ENCODE results near the gene PGBD4.

DNA sequence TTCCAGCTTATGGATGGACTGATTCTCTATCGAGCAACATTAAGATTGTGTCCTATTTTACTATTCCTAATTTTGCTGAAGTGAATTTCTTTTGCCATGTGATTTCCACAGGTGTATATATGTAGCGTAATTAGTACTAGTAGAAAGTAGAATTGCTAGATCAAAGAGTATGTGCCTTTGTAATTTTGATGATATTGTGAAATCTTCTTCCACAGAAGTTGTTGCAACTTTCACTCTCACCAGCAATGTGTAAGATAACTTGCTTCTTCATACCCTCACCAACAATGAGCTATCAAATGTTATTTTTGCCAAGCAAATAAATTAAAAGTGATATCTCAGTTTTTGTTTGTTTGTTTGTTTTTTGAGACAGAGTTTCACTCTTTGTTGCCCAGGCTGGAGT lies 5.4 kb downstream of the PGBD4 start:
- no peak for TF ChIP-seq POLR2AphosphoS5 (IDR thresholded peaks at IDR 0.05; ENCODE audit: insufficient read depth, low read depth, low read length)
- TF ChIP-seq, protein P1, sequence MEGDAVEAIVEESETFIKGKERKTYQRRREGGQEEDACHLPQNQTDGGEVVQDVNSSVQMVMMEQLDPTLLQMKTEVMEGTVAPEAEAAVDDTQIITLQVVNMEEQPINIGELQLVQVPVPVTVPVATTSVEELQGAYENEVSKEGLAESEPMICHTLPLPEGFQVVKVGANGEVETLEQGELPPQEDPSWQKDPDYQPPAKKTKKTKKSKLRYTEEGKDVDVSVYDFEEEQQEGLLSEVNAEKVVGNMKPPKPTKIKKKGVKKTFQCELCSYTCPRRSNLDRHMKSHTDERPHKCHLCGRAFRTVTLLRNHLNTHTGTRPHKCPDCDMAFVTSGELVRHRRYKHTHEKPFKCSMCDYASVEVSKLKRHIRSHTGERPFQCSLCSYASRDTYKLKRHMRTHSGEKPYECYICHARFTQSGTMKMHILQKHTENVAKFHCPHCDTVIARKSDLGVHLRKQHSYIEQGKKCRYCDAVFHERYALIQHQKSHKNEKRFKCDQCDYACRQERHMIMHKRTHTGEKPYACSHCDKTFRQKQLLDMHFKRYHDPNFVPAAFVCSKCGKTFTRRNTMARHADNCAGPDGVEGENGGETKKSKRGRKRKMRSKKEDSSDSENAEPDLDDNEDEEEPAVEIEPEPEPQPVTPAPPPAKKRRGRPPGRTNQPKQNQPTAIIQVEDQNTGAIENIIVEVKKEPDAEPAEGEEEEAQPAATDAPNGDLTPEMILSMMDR (IDR thresholded peaks at IDR 0.05; ENCODE audit: extremely low read depth in 1 of 2, insufficient read depth in 1 of 2, low read depth in 1 of 2, low read length in 2 of 2), result no peak
- TF ChIP-seq POLR2A (IDR thresholded peaks at IDR 0.05; ENCODE audit: low read depth, low read length), result no peak
- TF ChIP-seq EZH2 (IDR thresholded peaks at IDR 0.05; ENCODE audit: borderline replicate concordance, low read depth, low read length, severe bottlenecking), result no peak
- no peak for TF ChIP-seq GATA2 (IDR thresholded peaks at IDR 0.05; ENCODE audit: insufficient read depth, insufficient read length, low read depth, low read length)
- no peak for TF ChIP-seq JUN (IDR thresholded peaks at IDR 0.05; ENCODE audit: borderline replicate concordance, insufficient read depth, insufficient read length, low read depth)
- no peak for TF ChIP-seq MYC (IDR thresholded peaks at IDR 0.05; ENCODE audit: low read depth, low read length)
- TF ChIP-seq, protein P2, sequence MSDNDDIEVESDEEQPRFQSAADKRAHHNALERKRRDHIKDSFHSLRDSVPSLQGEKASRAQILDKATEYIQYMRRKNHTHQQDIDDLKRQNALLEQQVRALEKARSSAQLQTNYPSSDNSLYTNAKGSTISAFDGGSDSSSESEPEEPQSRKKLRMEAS (IDR thresholded peaks at IDR 0.05; ENCODE audit: insufficient read depth, insufficient read length), result no peak

Measured in endothelial cell of umbilical vein (primary cell).